ENCODE measurements around the gene DMRT3. TPM values are rescaled to one million over a fixed set of nuclear protein-coding genes. Genes with fewer than 3 reads are reported as not detected.
A peak's percentile ranks its signal among the peaks of the same experiment; 100 is the strongest.

Gene DMRT3
- polyA plus RNA-seq, 1 experiment: not detected

- ChIA-PET POLR2A (no interaction called here), CTCF (interaction anchor here (0.6 to 1.2 kb wide), 3 partner anchors 50 to 759 kb away, joined by 3 to 4 read pairs (median 3); no protein-coding TSS in a partner anchor)
- no peak for DNase-seq (ENCODE audit: low read depth, low spot score)
- no peak for TF ChIP-seq CTCF (IDR thresholded peaks at IDR 0.05; ENCODE audit: low read depth, low read length)
- Histone ChIP-seq H3K4me3 (ENCODE audit: low read depth, low read length) (no peak overlapping the region), H3K9me3 (ENCODE audit: control insufficient read depth, insufficient read depth, low read length) (peaks cover 13% of the 10 kb centered on the region), H3K27me3 (ENCODE audit: control insufficient read depth, insufficient read depth, low read length) (no peaks in the 10 kb centered on the region), H3K27ac (ENCODE audit: low read depth, low read length) (no peak overlapping the region)
Measured at GRCh38 chr9:1001838-1002237, 25.4 kb downstream of the DMRT3 start.

- DNase-seq (ENCODE audit: low read depth, low spot score): no peak
- H3K9me3 ChIP-seq (ENCODE audit: control insufficient read depth, insufficient read depth, low read length): peaks cover 13% of the 10 kb centered on the region
- no peak overlapping the region for H3K4me3 ChIP-seq (ENCODE audit: low read depth, low read length)
- ChIA-PET POLR2A (no interaction called here), CTCF (interaction anchor here (0.6 to 3.7 kb wide), 4 partner anchors 108 to 453 kb away, joined by 4 to 21 read pairs (median 6); no protein-coding TSS in a partner anchor)
- no peak for TF ChIP-seq CTCF (IDR thresholded peaks at IDR 0.05; ENCODE audit: low read depth, low read length)
- no peak overlapping the region for H3K27ac ChIP-seq (ENCODE audit: low read depth, low read length)
- H3K27me3 ChIP-seq (ENCODE audit: control insufficient read depth, insufficient read depth, low read length): no peaks in the 10 kb centered on the region
Measured at GRCh38 chr9:1002678-1003077, 26.2 kb downstream of the DMRT3 start.

GRCh38 chr9:1005043-1005667 is 28.7 kb downstream of the DMRT3 start:
- DNase-seq (ENCODE audit: low read depth, low spot score): peak; percentile 6
- H3K27me3 ChIP-seq (ENCODE audit: control insufficient read depth, insufficient read depth, low read length): no peaks in the 10 kb centered on the region
- no peak overlapping the region for H3K27ac ChIP-seq (ENCODE audit: low read depth, low read length)
- ChIA-PET POLR2A (no interaction called here), CTCF (interaction anchor here (0.6 to 3.7 kb wide), 23 partner anchors 8 to 671 kb away, joined by 3 to 21 read pairs (median 3); no protein-coding TSS in a partner anchor)
- TF ChIP-seq CTCF (IDR thresholded peaks at IDR 0.05; ENCODE audit: low read depth, low read length): peak; percentile 65
- H3K9me3 ChIP-seq (ENCODE audit: control insufficient read depth, insufficient read depth, low read length): no peaks in the 10 kb centered on the region
- H3K4me3 ChIP-seq (ENCODE audit: low read depth, low read length): no peak overlapping the region

DNA sequence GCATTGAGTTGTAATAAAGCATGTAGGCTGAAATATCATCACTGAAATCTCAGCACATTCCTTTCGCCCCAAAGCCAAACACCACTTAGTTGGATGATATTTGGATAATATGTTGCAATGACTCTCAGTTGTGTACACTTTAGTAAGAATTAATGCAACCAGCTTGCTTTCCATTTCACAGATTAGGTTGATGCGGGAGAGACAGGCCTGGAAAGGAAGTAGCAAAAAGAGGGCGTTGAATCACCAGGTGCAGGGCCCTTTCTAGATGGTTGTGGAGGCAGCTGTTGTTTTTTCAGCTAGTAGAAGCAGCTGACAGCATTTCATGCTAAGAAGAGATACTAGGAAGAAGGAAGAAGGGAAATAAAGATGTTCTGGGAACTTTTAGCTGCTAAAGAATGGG is 30.9 kb downstream of the DMRT3 start:
- POLR2A ChIA-PET: no interaction called here
- TF ChIP-seq CTCF (IDR thresholded peaks at IDR 0.05; ENCODE audit: low read depth, low read length): no peak

GRCh38 chr9:1008216-1008615 is 31.8 kb downstream of the DMRT3 start:
- H3K9me3 ChIP-seq (ENCODE audit: control insufficient read depth, insufficient read depth, low read length): no peaks in the 10 kb centered on the region
- TF ChIP-seq CTCF (IDR thresholded peaks at IDR 0.05; ENCODE audit: low read depth, low read length): no peak
- no peaks in the 10 kb centered on the region for H3K27me3 ChIP-seq (ENCODE audit: control insufficient read depth, insufficient read depth, low read length)
- DNase-seq (ENCODE audit: low read depth, low spot score): no peak
- no peak overlapping the region for H3K27ac ChIP-seq (ENCODE audit: low read depth, low read length)
- ChIA-PET CTCF (interaction anchor here (1.4 to 2.7 kb wide), 7 partner anchors 8 to 623 kb away, joined by 3 to 33 read pairs (median 11); no protein-coding TSS in a partner anchor), POLR2A (no interaction called here)
- H3K4me3 ChIP-seq (ENCODE audit: low read depth, low read length): no peak overlapping the region

More for the DNA sequence above, 30.9 kb downstream of the DMRT3 start:
- H3K4me3 ChIP-seq (ENCODE audit: low read depth, low read length): no peak overlapping the region
- H3K9me3 ChIP-seq (ENCODE audit: control insufficient read depth, insufficient read depth, low read length): no peaks in the 10 kb centered on the region
- no peak for DNase-seq (ENCODE audit: low read depth, low spot score)
- CTCF ChIA-PET: interaction anchor here (0.5 to 0.8 kb wide), 2 partner anchors 317 to 661 kb away, joined by 3 read pairs; no protein-coding TSS in a partner anchor
- H3K27me3 ChIP-seq (ENCODE audit: control insufficient read depth, insufficient read depth, low read length): no peaks in the 10 kb centered on the region
- H3K27ac ChIP-seq (ENCODE audit: low read depth, low read length): no peak overlapping the region
